Loucy (cell line): ENCODE measurements around the gene PTCH2.

ENCODE experiments used
- CTCF ChIP-seq: fragments of 200-600 bp; sonication (generic); conservative IDR thresholded peaks from 2 replicates; pipeline ENCODE4 v1.5.1; 2014; ENCODE audit warnings: mild to moderate bottlenecking, antibody characterized with exemption, low read length
- EZH2phosphoT487 ChIP-seq: fragments of 200-600 bp; IDR thresholded peaks from 2 replicates; pipeline ENCODE4 v1.6.1; 2018; ENCODE audit warnings: antibody characterized with exemption, mild to moderate bottlenecking, moderate library complexity, borderline replicate concordance

- TF ChIP-seq CTCF (no peak), EZH2phosphoT487 (no peak)
Observed at GRCh38 chr1:44803312-44804095, 39.5 kb downstream of the PTCH2 start.
